Neural progenitor cell (in vitro differentiated cells): ENCODE results near the gene ELMOD1.

ENCODE experiments used
- EZH2 ChIP-seq: fragments of 200-600 bp; sonication (generic); IDR thresholded peaks from 2 replicates; pipeline ENCODE4 v1.6.1; 2017; ENCODE audit warnings: antibody characterized with exemption, mild to moderate bottlenecking, moderate library complexity
- TF ChIP-seq, protein P1 (sequence below): fragments of 200-600 bp; sonication (generic); IDR thresholded peaks from 2 replicates; pipeline ENCODE4 v1.5.1; 2017; ENCODE audit warnings: antibody characterized with exemption, mild to moderate bottlenecking

DNA sequence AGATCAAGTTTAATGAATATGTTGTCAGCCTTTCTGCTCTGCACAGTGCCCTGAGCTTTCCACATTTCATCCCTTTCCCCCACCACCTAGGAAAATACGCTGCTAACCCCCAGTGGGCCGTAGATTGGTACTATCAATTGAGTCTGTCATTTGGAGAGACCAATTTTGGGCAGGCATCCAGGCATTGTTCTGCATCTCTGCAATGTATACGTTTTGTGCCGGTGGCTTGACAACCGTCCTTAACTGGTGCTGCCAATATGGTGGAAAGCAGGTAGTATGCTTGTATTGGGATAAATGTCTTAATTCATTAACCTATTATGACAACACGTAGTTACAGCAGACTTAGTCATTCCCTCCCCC is 1.3 kb downstream of the ELMOD1 start:
- TF ChIP-seq, protein P1, sequence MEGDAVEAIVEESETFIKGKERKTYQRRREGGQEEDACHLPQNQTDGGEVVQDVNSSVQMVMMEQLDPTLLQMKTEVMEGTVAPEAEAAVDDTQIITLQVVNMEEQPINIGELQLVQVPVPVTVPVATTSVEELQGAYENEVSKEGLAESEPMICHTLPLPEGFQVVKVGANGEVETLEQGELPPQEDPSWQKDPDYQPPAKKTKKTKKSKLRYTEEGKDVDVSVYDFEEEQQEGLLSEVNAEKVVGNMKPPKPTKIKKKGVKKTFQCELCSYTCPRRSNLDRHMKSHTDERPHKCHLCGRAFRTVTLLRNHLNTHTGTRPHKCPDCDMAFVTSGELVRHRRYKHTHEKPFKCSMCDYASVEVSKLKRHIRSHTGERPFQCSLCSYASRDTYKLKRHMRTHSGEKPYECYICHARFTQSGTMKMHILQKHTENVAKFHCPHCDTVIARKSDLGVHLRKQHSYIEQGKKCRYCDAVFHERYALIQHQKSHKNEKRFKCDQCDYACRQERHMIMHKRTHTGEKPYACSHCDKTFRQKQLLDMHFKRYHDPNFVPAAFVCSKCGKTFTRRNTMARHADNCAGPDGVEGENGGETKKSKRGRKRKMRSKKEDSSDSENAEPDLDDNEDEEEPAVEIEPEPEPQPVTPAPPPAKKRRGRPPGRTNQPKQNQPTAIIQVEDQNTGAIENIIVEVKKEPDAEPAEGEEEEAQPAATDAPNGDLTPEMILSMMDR: no peak
- TF ChIP-seq EZH2: peak; percentile 10
